Trophoblast cell (in vitro differentiated cells and primary cell): ENCODE data around the gene UGT8.

ENCODE experiments used
- DNase-seq, 2 donors: peaks; one replicate each; pipeline ENCODE4 v3.0.0-alpha.2; 2016
- H2AFZ ChIP-seq: 2 replicates; pipeline ENCODE4 v1.6.1; 2013; ENCODE audit warnings: low read length, moderate library complexity, mild to moderate bottlenecking; ENCODE audit not compliant: insufficient read depth, poor library complexity
- H2AK5ac ChIP-seq: 2 replicates; pipeline ENCODE4 v1.6.1; 2013; ENCODE audit warnings: mild to moderate bottlenecking, low read length
- H2BK120ac ChIP-seq: 2 replicates; pipeline ENCODE4 v1.6.1; 2013; ENCODE audit warnings: low read length, mild to moderate bottlenecking, moderate library complexity; ENCODE audit not compliant: insufficient read depth, poor library complexity
- H2BK12ac ChIP-seq: 2 replicates; pipeline ENCODE4 v1.6.1; 2013; ENCODE audit warnings: mild to moderate bottlenecking, low read length, moderate library complexity
- H2BK5ac ChIP-seq: 2 replicates; pipeline ENCODE4 v1.6.1; 2013; ENCODE audit warnings: low read length, low read depth, moderate library complexity, mild to moderate bottlenecking; ENCODE audit not compliant: poor library complexity
- H3K14ac ChIP-seq: 2 replicates; pipeline ENCODE4 v1.6.1; 2013; ENCODE audit warnings: mild to moderate bottlenecking, low read length
- H3K18ac ChIP-seq: 2 replicates; pipeline ENCODE4 v1.6.1; 2013; ENCODE audit warnings: mild to moderate bottlenecking, low read length
- H3K23ac ChIP-seq: 2 replicates; pipeline ENCODE4 v1.6.1; 2013; ENCODE audit warnings: low read length
- H3K27ac ChIP-seq: 2 replicates; pipeline ENCODE4 v1.5.1; 2013; ENCODE audit warnings: low read depth, mild to moderate bottlenecking, inconsistent platforms, low read length, moderate library complexity
- H3K27me3 ChIP-seq: 2 replicates; pipeline ENCODE4 v1.6.1; 2013; ENCODE audit warnings: inconsistent platforms, mild to moderate bottlenecking, low read length, moderate library complexity; ENCODE audit not compliant: insufficient read depth
- H3K36me3 ChIP-seq, 2 experiments: 1 replicate in 1 of 2; 2 replicates in 1 of 2; pipeline ENCODE4 v1.6.1; 2013; ENCODE audit warnings: low read length in 2 of 2, mild to moderate bottlenecking in 2 of 2, moderate library complexity in 1 of 2; ENCODE audit not compliant: insufficient read depth in 2 of 2, control insufficient read depth in 1 of 2
- H3K4ac ChIP-seq: 2 replicates; pipeline ENCODE4 v1.6.1; 2013; ENCODE audit warnings: low read depth, mild to moderate bottlenecking, low read length, moderate library complexity
- H3K4me1 ChIP-seq, 2 experiments: 1 replicate in 1 of 2; 2 replicates in 1 of 2; pipeline ENCODE4 v1.6.1; 2013; ENCODE audit warnings: low read length in 2 of 2, mild to moderate bottlenecking in 2 of 2, moderate library complexity in 1 of 2; ENCODE audit not compliant: insufficient read depth in 2 of 2, control insufficient read depth in 1 of 2
- H3K4me2 ChIP-seq: 2 replicates; pipeline ENCODE4 v1.6.1; 2013; ENCODE audit warnings: inconsistent platforms, mild to moderate bottlenecking, low read length, moderate library complexity
- H3K4me3 ChIP-seq: 2 replicates; pipeline ENCODE4 v1.5.1; 2013; ENCODE audit warnings: mild to moderate bottlenecking, low read depth, low read length, inconsistent platforms
- H3K79me1 ChIP-seq: one replicate; pipeline ENCODE4 v1.6.1; 2013; ENCODE audit warnings: low read length
- H3K79me2 ChIP-seq: 2 replicates; pipeline ENCODE4 v1.6.1; 2013; ENCODE audit warnings: low read length, mild to moderate bottlenecking; ENCODE audit not compliant: control insufficient read depth, insufficient read depth, poor library complexity
- H3K9ac ChIP-seq: 2 replicates; pipeline ENCODE4 v1.6.1; 2013; ENCODE audit warnings: mild to moderate bottlenecking, low read length
- H3K9me3 ChIP-seq: 2 replicates; pipeline ENCODE4 v1.6.1; 2013; ENCODE audit warnings: low read depth, mild to moderate bottlenecking, control low read depth, inconsistent platforms, low read length; ENCODE audit not compliant: insufficient read depth
- H4K12ac ChIP-seq: 2 replicates; pipeline ENCODE4 v1.6.1; 2013; ENCODE audit warnings: low read depth, mild to moderate bottlenecking, low read length, moderate library complexity
- H4K8ac ChIP-seq: 2 replicates; pipeline ENCODE4 v1.6.1; 2013; ENCODE audit warnings: low read depth, mild to moderate bottlenecking, low read length, moderate library complexity
- H4K91ac ChIP-seq: one replicate; pipeline ENCODE4 v1.6.1; 2013; ENCODE audit warnings: low read depth, mild to moderate bottlenecking, low read length, moderate library complexity
- WGBS: extraction: QIAGEN DNeasy Blood & Tissue Kit; methylation state at CpG from one replicate; pipeline ENCODE4 v1.1.7; 2013; ENCODE audit warnings: missing lambda C conversion rate; ENCODE audit not compliant: insufficient read length, insufficient coverage; ENCODE audit errors: extremely low coverage; 5-methylcytosine and 5-hydroxymethylcytosine counted together

The UGT8 gene

GRCh38 chr4:114690571-114690970, 92.0 kb downstream of the UGT8 start:
- no peak overlapping the region for H3K4me2 ChIP-seq
- DNase-seq = no peak
- no peaks in the 10 kb centered on the region for H3K79me2 ChIP-seq
- H2BK12ac ChIP-seq = no peak overlapping the region
- H3K18ac ChIP-seq = no peak overlapping the region
- H3K9ac ChIP-seq = no peak overlapping the region
- no peaks in the 10 kb centered on the region for H3K4me1 ChIP-seq
- H3K27ac ChIP-seq = no peak overlapping the region
- H4K12ac ChIP-seq = no peak overlapping the region
- no peak overlapping the region for H2AFZ ChIP-seq
- H3K27me3 ChIP-seq = no peaks in the 10 kb centered on the region
- no peak overlapping the region for H3K23ac ChIP-seq
- no peak overlapping the region for H3K14ac ChIP-seq
- no peak overlapping the region for H4K8ac ChIP-seq
- no peak overlapping the region for H2AK5ac ChIP-seq
- no peaks in the 10 kb centered on the region for H3K36me3 ChIP-seq
- no peak overlapping the region for H3K4ac ChIP-seq
- H3K9me3 ChIP-seq = no peaks in the 10 kb centered on the region
- no peak overlapping the region for H2BK5ac ChIP-seq
- H3K79me1 ChIP-seq = no peaks in the 10 kb centered on the region
- H2BK120ac ChIP-seq = no peak overlapping the region
- H4K91ac ChIP-seq = no peak overlapping the region
- H3K4me3 ChIP-seq = no peak overlapping the region

DNA sequence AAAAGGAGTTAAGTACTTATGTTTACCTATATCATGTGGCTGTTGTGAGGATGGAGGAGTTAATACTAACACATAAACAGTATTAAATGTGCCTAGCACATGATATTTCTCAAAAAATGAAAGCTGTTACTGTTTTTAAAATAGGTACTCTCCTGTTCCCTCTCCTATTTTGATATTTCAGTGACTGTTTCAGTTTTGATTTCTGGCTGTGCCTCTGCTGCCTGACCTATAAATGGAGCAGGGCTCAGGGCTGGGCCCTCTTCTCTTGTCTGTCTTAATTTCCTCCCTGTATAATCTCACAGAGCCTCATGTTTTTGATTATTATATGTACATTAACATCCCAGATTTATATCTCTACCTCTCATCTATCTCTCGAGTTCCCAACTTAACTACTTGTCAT, 93.3 kb downstream of the UGT8 start:
- H2BK12ac ChIP-seq = no peak overlapping the region
- H2BK5ac ChIP-seq = no peak overlapping the region
- no peak for DNase-seq
- no peaks in the 10 kb centered on the region for H3K27me3 ChIP-seq
- no peak overlapping the region for H4K8ac ChIP-seq
- no peak overlapping the region for H3K4ac ChIP-seq
- H2AK5ac ChIP-seq = no peak overlapping the region
- no peak overlapping the region for H3K4me3 ChIP-seq
- H3K4me2 ChIP-seq = no peak overlapping the region
- no peak overlapping the region for H3K14ac ChIP-seq
- H3K23ac ChIP-seq = no peak overlapping the region
- no peaks in the 10 kb centered on the region for H3K4me1 ChIP-seq
- H3K27ac ChIP-seq = no peak overlapping the region
- no peaks in the 10 kb centered on the region for H3K79me2 ChIP-seq
- H2BK120ac ChIP-seq = no peak overlapping the region
- no peak overlapping the region for H3K9ac ChIP-seq
- no peak overlapping the region for H4K91ac ChIP-seq
- H3K9me3 ChIP-seq = no peaks in the 10 kb centered on the region
- no peak overlapping the region for H3K18ac ChIP-seq
- WGBS = no CpG with 5 or more reads among the region's 1 CpG
- H2AFZ ChIP-seq = no peak overlapping the region
- no peaks in the 10 kb centered on the region for H3K79me1 ChIP-seq
- no peaks in the 10 kb centered on the region for H3K36me3 ChIP-seq
- no peak overlapping the region for H4K12ac ChIP-seq

GRCh38 chr4:114692958-114693357, 94.4 kb downstream of the UGT8 start:
- Histone ChIP-seq H4K91ac (no peak overlapping the region), H3K14ac (no peak overlapping the region), H3K36me3 (no peaks in the 10 kb centered on the region), H2BK120ac (no peak overlapping the region), H3K23ac (no peak overlapping the region), H4K8ac (no peak overlapping the region), H3K4me3 (no peak overlapping the region), H3K4me2 (no peak overlapping the region), H2AFZ (no peak overlapping the region), H3K4me1 (no peaks in the 10 kb centered on the region), H2BK12ac (no peak overlapping the region), H3K27me3 (no peaks in the 10 kb centered on the region), H3K9ac (no peak overlapping the region), H2AK5ac (no peak overlapping the region), H3K4ac (no peak overlapping the region), H3K27ac (no peak overlapping the region), H3K79me1 (no peaks in the 10 kb centered on the region), H3K79me2 (no peaks in the 10 kb centered on the region), H4K12ac (no peak overlapping the region), H2BK5ac (no peak overlapping the region), H3K9me3 (no peaks in the 10 kb centered on the region), H3K18ac (no peak overlapping the region)
- no peak for DNase-seq
- WGBS = no CpG with 5 or more reads among the region's 3 CpGs

GRCh38 chr4:114694770-114695169, 96.2 kb downstream of the UGT8 start:
- Histone ChIP-seq H2BK5ac (no peak overlapping the region), H3K79me2 (no peaks in the 10 kb centered on the region), H2BK120ac (no peak overlapping the region), H3K9me3 (no peaks in the 10 kb centered on the region), H3K4ac (no peak overlapping the region), H2AFZ (no peak overlapping the region), H3K23ac (no peak overlapping the region), H3K18ac (no peak overlapping the region), H3K27me3 (no peaks in the 10 kb centered on the region), H4K8ac (no peak overlapping the region), H3K79me1 (no peaks in the 10 kb centered on the region), H4K91ac (no peak overlapping the region), H2BK12ac (no peak overlapping the region), H4K12ac (no peak overlapping the region), H3K36me3 (no peaks in the 10 kb centered on the region), H3K4me3 (no peak overlapping the region), H2AK5ac (no peak overlapping the region), H3K4me2 (no peak overlapping the region), H3K4me1 (no peaks in the 10 kb centered on the region), H3K14ac (no peak overlapping the region), H3K27ac (no peak overlapping the region), H3K9ac (no peak overlapping the region)
- peak in 1 of 2 donors; percentile 66 for DNase-seq
- WGBS = no CpG with 5 or more reads among the region's 1 CpG
